Endothelial cell of hepatic sinusoid (primary cell): ENCODE results near the gene EPB41L4A.
"Not testable (repeated sequence)": the region's sequence is repeated elsewhere in the genome, so short reads cannot be mapped to it uniquely, and the experiment has no call there.

Experiments used
- in situ Hi-C: cut with HindIII; loops from 2 replicates; pipeline ENCODE4 v1.10.0; 2017; ENCODE audit warnings: low sequenced_read_pairs

Gene EPB41L4A

DNA sequence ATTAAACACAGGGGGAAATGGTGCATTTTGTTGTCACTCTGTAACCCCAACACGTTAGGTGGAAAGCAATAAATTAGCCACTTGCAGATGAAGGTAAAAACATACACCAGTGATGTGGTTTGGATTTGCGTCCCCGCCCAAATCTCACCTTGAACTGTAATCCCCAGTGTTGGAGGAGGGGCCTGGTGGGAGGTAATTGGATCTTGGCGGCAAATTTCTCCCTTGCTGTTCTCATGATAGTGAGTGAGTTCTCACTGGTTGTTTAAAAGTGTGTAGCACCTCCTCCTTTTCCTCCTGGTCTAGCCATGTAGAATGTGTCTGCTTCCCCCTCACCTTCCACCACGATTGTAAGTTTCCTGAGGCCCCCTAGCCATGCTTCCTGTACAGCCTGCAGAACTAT is 17.2 kb downstream of the EPB41L4A start:
- in situ Hi-C loops, result no loop called here

DNA sequence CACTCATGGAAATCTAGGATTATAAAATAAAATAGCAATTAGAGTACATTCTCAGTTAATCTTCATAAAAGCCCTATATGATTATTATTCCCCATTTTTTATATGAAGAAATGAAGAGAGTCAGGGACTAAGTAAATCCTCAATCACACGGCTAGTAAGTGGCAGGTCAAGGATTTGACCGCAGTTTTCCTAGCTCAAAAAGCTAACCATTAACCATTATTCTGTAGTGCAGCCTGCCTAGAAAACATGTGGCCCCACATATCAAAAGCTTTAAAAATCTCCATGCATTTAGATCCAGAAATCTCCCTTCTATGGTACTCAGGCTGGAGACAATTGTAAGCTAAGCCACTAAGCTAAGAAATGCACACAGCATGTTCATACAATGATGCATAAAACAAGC is 21.4 kb downstream of the EPB41L4A start:
- in situ Hi-C loops, result no loop called here

DNA sequence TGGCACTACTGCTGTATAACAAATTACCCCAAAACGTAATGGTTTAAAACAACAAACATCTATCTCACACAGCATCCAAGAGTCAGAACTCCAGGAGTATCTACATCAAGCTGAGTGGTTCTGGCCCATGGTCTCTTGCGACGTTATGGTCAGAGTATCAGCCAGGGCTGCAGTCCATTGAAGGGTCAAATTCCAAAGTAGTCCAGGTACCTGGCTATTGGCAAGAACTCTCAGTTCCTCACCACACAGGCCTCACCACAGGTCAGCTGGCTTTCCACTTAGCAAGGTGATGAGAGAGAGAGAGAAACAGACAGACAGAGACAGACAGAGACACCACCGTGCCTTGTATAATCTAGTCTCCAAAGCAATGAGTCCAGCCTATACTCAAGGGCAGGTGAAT is 22.6 kb downstream of the EPB41L4A start:
- in situ Hi-C loops, result no loop called here

DNA sequence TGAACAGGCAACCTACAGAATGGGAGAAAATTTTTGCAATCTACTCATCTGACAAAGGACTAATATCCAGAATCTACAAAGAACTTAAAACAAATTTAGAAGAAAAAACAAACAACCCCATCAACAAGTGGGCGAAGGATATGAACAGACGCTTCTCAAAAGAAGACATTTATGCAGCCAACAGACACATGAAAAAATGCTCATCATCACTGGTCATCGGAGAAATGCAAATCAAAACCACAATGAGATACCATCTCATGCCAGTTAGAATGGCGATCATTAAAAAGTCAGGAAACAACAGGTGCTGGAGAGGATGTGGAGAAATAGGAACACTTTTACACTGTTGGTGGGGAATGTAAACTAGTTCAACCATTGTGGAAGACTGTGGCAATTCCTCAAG is 23.8 kb downstream of the EPB41L4A start:
- in situ Hi-C loops, result not testable (repeated sequence)

DNA sequence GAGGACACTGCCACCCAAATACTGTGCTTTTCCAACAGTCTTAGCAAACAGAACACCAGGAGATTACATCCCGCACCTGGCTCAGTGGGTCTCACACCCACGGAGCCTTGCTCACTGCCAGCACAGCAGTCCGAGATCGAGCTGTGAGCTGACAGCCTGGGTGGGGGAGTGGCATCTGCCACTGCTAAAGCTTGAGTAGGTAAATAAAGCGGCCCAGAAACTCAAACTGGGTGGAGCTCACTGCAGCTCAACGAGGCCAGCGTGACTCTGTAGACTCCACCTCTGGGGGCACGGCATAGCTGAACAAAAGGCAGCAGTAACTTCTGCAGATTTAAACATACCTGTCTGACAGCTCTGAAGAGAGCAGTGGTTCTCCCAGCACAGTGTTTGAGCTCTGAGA is 28.8 kb downstream of the EPB41L4A start:
- in situ Hi-C loops, result no loop called here

DNA sequence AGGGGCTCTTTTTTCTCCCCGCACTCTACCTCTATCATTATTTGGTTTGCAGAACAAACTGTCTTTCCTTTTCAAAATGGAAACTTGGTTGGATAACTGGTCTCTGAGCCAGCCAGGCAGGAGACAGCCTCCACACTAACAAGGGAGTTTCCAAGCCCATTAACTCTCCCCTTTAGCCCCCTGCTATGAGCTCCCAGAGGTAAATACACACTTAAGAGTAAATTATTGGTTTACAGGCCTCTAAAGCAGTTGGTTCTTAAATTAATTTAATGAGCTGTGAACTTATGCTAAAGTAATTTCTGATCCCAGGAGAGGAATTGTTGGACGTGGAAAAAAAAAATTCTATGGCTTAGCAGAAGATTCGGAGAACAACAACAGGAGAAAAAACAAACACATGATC is 30.3 kb downstream of the EPB41L4A start:
- in situ Hi-C loops, result no loop called here

DNA sequence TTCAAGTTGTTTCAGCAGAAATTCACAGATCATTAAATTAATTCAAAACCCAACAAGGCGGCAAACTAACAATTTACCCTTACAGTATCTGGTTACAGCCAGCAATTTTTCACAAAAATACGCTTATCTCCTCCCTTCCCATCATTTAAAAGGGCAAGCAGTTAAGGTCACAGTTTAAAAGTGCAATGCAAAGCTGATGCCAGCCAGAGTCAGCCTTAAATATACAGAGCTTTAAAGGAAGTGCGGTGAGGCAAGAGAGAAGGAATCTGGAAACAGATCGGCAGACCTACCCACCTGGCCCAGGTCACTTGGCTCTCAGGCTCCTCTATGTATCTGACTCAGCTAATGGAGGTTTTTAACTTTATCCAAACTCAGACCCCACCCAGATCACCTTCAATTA is 31.0 kb downstream of the EPB41L4A start:
- in situ Hi-C loops, result no loop called here

DNA sequence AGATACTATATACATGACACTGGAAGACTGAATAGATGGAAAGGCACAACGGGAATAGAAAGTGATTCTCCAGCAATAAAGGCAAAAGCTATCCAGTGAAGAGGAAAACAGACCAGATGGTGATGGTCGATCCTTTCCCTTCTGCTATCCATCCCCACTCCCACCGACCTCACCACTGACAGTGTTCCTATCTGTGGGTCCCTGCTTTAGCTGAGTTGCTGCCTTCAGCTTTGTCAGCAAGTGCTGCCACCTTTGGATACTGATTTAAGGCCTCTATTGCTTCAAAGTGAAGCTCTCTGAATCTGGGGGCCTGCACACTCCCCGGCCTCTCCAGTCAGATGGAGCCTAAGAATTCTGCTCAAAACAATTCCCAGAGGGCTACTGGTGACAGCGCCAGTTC is 32.3 kb downstream of the EPB41L4A start:
- in situ Hi-C loops, result no loop called here

DNA sequence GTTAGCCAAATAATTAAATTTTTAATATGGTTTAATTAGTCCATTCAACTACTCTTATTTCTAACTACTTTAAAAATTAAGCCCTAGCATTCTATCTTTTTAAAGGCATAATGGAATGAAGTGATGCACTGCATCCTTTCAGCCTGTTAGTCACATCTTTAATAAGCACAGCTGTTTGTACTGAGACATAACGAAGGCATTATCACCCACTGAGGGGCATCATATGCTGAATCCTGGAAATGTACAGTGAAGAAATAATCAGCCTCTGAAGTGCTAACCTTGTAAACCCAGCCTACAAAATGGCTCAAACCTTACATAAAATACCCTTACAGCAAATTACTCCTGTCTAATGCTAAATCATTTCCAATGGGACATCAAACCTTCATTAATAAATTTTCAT is 33.1 kb downstream of the EPB41L4A start:
- in situ Hi-C loops, result no loop called here

DNA sequence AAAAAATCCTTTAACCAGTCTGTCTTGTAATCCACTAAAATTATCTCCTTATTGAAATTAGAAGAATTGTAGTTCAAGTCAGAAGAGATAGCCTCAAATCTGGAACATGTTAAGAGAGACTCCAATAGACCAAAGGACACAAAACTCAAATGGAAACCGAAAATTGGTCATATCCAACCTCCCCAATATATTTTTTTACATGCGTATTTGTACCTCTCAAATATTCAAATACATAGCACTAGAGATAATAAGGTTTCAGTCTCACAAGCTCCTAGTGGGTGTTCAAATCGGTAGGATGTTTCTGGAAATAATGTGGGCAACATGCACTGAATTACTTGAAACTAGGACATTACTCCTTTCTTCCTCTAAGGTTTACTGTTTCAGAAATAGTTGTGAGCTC is 33.5 kb downstream of the EPB41L4A start:
- in situ Hi-C loops, result no loop called here

DNA sequence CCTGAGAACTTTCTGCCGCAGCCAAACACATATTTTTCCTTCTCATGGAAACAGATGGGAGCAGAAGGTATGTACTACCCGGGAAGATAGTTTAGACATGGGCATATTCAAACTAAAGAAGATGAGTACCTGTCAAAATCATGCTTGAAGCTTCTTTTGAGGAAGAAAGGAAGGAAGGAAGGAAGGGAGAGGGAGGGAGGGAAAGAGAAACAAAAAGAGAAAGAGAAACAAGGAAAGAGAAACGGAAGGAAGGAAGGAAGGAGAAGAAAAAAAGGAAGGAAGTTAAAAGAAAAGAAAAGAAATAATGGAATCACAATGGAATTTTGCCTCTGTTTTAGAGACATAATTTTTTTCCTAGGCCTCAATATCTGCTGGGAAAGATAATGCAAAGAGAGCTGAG is 34.6 kb downstream of the EPB41L4A start:
- in situ Hi-C loops, result no loop called here

DNA sequence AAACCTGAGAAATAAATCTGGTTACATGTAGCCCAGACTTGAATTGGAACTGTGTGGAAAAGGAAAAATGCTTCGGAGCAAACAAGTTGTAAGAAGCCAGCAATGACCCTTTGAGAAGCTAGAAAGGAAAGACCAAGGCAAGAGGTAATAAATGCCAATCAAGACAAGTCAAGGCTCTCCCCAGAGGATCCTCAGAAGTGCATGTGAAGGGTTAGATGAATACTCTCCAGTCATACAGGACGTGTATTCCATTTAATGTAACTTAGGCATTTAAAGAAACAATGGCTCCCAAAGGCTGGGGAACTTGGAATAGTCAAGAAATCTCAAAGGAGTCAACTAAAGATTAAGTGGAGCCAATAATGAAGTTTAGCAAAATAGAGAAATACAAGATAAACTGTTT is 36.2 kb downstream of the EPB41L4A start:
- in situ Hi-C loops, result no loop called here

DNA sequence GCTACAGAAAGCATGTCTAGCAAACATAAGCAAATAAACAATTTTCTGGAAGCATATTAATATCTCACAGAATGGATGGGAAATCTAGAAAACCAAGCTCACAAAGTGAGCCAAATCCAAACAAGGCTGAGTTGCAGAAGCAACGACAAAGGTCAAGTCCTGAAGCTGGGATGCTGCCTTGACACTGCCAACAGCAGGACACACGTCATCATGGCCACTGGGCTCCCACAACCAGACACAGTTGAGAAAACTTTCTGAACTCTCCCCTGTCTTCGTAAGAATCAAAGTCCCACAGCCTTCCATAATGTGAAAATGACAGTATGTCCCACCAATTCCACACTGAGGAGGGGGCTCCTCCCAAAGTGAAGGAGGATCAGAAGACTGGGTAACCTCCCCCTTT is 37.6 kb downstream of the EPB41L4A start:
- in situ Hi-C loops, result no loop called here

DNA sequence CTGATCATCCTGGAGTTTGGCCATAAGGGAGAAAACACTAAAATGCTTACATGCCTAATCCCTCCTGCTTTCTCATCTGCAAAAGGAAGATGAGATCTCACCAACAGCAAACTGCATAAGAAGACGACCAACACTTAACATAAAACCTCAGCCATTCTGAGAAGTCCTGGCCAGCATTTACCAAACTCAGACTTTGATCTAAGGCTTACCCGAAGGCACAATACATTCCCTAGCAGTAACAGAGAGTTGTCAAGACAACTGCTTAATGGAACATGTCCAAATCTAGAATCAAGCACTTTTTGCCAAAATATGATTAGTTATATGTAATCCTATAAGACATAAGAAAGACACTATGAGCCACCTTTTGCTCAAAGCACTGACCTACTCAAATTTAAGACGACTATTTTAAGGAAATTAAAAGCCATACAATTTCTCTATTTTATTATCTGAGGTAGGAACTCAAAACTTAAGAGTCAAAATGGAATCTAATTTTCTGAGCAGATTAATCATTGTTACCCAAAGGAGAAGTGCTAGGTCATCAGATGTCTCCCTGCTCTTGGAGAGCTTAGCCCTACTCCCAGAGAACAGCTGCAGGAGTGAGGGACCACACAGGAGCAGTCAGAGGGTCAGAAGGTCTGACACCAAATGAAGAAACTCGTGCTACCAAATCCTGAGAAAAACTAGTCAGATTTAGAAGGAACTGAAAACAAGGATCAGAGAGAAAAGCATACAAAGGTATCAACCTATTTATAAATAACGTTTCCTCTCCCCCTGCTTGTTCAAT is 39.3 kb downstream of the EPB41L4A start:
- in situ Hi-C loops, result no loop called here

DNA sequence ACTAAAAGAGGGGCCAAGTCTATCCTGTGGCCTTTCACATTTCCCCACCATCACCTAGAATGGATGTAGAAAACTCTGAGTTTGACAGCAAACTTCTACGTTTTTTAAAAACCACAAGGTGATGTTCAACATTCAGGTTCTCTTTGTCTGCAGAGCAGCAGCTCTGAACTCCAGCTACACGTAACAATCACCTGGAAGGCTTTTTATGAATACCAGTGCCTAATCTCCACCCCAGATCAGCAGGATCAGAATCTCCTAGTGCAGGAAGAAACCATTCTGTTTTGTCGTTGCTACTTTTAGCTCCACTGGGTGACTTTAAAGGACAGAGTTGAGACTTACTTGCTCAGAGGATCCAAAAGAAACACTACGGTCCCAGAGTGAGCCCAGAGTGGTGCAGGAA is 44.3 kb downstream of the EPB41L4A start:
- in situ Hi-C loops, result no loop called here

DNA sequence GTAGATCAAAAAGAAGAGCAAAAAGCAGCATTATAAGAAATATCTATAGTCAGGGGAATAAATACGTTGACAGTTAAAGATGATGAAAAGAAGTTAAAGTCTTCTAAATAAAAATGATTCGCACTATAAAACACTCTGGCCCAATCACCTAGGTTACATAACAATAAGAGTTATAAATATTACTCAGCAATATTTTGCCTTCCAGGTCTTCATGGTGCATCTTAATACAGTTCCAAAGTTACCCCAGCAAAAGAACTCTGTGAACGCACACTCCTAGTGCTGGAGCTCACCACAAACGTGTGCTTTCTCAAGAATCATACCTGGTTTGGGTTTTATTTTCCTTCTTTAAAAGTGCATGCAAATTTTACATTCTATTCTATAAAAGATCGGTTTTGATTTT is 44.7 kb downstream of the EPB41L4A start:
- in situ Hi-C loops, result no loop called here

DNA sequence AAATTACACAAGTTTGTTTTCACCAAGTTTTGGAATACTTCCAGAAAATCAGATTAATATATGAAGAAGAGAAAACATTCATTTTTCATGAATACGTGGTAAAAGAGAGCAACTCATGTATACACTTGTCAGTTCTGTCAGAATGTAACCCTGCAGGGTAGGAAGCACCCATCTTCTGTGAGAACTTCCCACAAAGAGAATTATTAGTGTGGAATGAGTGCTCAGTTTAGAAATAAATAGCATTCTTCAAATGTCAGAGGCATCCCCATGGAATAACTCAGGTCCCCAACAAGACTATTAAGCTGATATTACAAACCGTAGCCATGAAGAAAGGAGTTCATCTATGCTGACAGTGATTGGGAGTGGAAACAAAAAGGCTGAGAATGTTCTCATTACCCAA is 45.2 kb downstream of the EPB41L4A start:
- in situ Hi-C loops, result no loop called here

DNA sequence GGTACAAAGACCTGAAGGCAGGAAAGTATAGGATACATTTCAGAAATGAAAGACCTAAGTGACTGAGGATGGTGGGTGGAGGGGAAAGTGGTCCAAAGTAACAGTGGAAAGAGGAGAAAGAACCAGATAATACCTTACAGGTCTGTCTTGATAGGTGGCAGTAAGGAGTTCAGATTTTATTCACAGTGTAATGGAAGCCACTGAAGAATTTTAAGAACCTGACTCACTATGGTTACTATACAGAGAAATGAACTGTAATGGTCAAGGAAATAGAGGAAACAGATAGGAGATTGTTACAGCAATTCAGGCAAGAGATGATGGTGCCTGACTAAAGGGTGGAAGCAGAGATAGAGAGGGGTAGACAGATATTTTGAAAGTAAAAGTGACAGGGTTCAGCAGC is 46.5 kb downstream of the EPB41L4A start:
- in situ Hi-C loops, result no loop called here

DNA sequence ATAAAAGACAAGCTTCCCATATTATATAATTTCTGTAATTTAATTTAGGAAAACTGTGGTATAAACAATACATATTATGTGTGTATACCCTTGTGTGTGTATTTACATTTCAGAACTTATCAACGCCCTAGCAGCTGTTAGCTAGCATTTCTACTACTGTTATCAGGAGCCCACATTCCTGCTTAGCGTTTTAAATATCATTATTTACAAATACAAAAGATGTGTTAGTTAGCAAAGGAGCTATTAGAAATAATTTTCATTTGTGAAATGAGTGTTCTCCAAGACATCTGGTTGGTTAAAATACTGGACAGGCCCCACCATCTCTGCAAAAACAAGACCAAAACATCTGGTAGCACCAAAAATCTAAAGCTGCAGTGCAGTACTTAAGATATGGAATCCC is 48.0 kb downstream of the EPB41L4A start:
- in situ Hi-C loops, result no loop called here

DNA sequence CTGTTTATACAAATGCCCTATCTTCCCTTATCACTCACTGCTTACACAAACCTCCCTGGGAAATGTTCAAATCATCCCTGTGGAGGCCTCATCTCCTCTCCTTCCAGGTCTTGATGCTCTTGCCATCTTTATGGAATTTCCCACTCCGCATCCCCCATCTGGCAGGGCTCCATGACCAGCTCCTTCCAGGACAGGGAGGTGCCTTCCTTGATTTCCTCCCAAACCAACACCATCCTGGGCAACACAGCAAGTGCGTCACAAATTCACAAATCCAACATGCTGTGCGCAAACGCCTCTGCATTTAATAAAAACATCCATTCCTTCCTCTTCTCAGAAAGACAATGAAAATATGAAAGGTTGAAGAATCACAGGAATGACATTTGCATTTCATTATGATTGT is 51.7 kb downstream of the EPB41L4A start:
- in situ Hi-C loops, result no loop called here

DNA sequence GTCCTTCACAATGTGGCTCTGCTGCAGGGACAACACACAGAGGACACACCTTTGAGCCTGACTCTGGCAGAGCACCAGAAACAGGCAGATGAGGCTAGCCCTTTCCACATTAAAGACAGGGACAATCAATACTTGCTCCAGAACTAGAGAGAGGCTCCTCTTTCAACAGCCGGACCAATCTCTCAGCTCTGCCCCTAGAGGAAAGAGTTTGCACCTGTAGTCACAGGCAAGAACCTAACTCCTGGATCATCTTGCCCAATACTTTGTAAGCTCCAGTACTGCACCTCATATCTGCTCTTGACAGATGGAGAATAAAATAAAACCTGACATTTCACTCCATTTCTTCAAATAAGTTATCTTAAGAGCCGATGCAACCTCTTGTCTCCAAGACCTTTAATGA is 52.1 kb downstream of the EPB41L4A start:
- in situ Hi-C loops, result no loop called here

DNA sequence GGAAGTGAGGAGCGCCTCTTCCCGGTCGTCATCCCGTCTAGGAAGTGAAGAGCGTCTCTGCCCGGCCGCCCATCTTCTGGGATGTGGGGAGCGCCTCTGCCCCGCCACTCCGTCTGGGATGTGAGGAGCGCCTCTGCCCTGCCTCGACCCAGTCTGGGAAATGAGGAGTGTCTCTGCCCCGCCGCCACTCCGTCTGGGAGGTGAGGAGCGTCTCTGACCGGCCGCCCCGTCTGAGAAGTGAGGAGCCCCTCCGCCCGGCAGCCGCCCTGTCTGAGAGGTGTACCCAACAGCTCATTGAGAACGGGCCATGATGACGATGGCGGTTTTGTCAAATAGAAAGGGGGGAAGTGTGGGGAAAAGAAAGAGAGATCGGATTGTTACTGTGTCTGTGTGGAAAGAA is 58.3 kb downstream of the EPB41L4A start:
- in situ Hi-C loops, result not testable (repeated sequence)
